HepG2 (cell line): ENCODE data around the gene TRPC4AP. TPM values are rescaled to one million over a fixed set of nuclear protein-coding genes. Genes with fewer than 3 reads are reported as not detected.
A peak's percentile ranks its signal among the peaks of the same experiment; 100 is the strongest.

Experiments used
- ATAC-seq: fragments of 200-7000 bp; cut with Tn5 transposase; 3 replicates; pipeline ENCODE4 v1.9.1; 2020; ENCODE audit warnings: mild to moderate bottlenecking, moderate library complexity
- BruUV-seq: library from RNA; stranded (reverse); fragments of 400-500 nt; replicated peaks from 2 replicates; lab custom pipeline; 2021; lab: Mats Ljungman, UMichigan
- CTCF ChIA-PET: fragments of 300-600 bp; formaldehyde crosslinking; extraction: SDS; loops from one replicate; lab custom pipeline; 2021; ENCODE audit warnings: low total read pairs, inconsistent platforms, low intra/inter-chr PET ratio; lab: Yijun Ruan, JAX
- POLR2A ChIA-PET: fragments of 350-600 bp; sonication (Branson Sonifier 250); formaldehyde crosslinking; loops from one replicate; lab custom pipeline; 2020; ENCODE audit warnings: antibody characterized with exemption, inconsistent platforms; lab: Yijun Ruan, JAX
- DNase-seq: peaks from one replicate; pipeline ENCODE4 v3.0.0-alpha.2; 2015; ENCODE audit warnings: low spot score
- FAIRE-seq: peaks from 3 replicates; lab custom pipeline; 2011; peaks lifted over from hg19 to GRCh38; lab: Jason Lieb, UNC
- H2AFZ ChIP-seq: one replicate; pipeline ENCODE4 v1.6.1; 2011; ENCODE audit warnings: low read length, inconsistent platforms
- H3K27ac ChIP-seq: fragments of 300-600 bp; 3 replicates; pipeline ENCODE4 v1.8.0; 2011; ENCODE audit warnings: mixed run types, mild to moderate bottlenecking, mixed read lengths, low read length, inconsistent platforms; ENCODE audit not compliant: insufficient read depth; ENCODE audit errors: extremely low read length
- H3K27me3 ChIP-seq, 2 experiments: fragments of 200-600 bp in 1 of 2; 2 replicates in 1 of 2; 3 replicates in 1 of 2; pipeline versions ENCODE4 v1.6.0 to v1.8.0; 2011; ENCODE audit warnings: low read length in 2 of 2, mild to moderate bottlenecking in 2 of 2, moderate library complexity in 2 of 2, inconsistent platforms in 1 of 2; ENCODE audit not compliant: insufficient read depth in 2 of 2, control insufficient read depth in 1 of 2
- H3K36me3 ChIP-seq, 2 experiments: fragments of 200-600 bp in 1 of 2; replicated peaks in 1 of 2; 2 replicates in 1 of 2; 3 replicates in 1 of 2; pipeline versions ENCODE4 v1.5.1 to v1.8.0; 2011; ENCODE audit warnings: low read length in 2 of 2, inconsistent platforms in 1 of 2; ENCODE audit not compliant: insufficient read depth in 2 of 2, control insufficient read depth in 1 of 2
- H3K4me1 ChIP-seq: 2 replicates; pipeline ENCODE4 v1.5.1; 2012; ENCODE audit warnings: low read length, inconsistent platforms; ENCODE audit not compliant: insufficient read depth
- H3K4me2 ChIP-seq: 2 replicates; pipeline ENCODE4 v1.6.0; 2011; ENCODE audit warnings: low read depth, low read length, inconsistent platforms
- H3K4me3 ChIP-seq, 3 experiments: fragments of 200-600 bp in 1 of 3; sonication (generic), shearing (Covaris generic) in 1 of 3; replicated peaks in 1 of 3; 2 replicates each; pipeline ENCODE4 v1.5.1; 2011 to 2016; ENCODE audit warnings: low read length in 3 of 3, inconsistent platforms in 2 of 3, low read depth in 2 of 3, mild to moderate bottlenecking in 2 of 3, control low read depth in 1 of 3, mixed read lengths in 1 of 3; ENCODE audit not compliant: insufficient read depth in 1 of 3
- H3K79me2 ChIP-seq: one replicate; pipeline ENCODE4 v1.6.1; 2011; ENCODE audit warnings: low read length, inconsistent platforms; ENCODE audit not compliant: insufficient read depth
- H3K9ac ChIP-seq: 2 replicates; pipeline ENCODE4 v1.6.0; 2011; ENCODE audit warnings: mild to moderate bottlenecking, low read depth, low read length, inconsistent platforms; ENCODE audit not compliant: insufficient read depth
- H3K9me3 ChIP-seq: 2 replicates; pipeline ENCODE4 v1.5.1; 2012; ENCODE audit warnings: mild to moderate bottlenecking, low read length
- H4K20me1 ChIP-seq: 2 replicates; pipeline ENCODE4 v1.6.0; 2011; ENCODE audit warnings: inconsistent platforms, mild to moderate bottlenecking, low read length, moderate library complexity; ENCODE audit not compliant: insufficient read depth
- MAFF ChIP-seq: IDR thresholded peaks from 2 replicates; pipeline ENCODE4 v1.6.1; 2011; ENCODE audit warnings: low read depth, low read length, improper control_type of control experiment
- MAFK ChIP-seq, 2 experiments: IDR thresholded peaks in 1 of 2; conservative IDR thresholded peaks in 1 of 2; 2 replicates each; pipeline ENCODE4 v1.6.1; 2011; ENCODE audit warnings: improper control_type of control experiment in 2 of 2, low read length in 2 of 2
- NR2F6 ChIP-seq, 2 experiments: IDR thresholded peaks; 2 replicates each; pipeline ENCODE4 v1.6.1; 2016; ENCODE audit warnings: antibody characterized with exemption in 1 of 2, mild to moderate bottlenecking in 1 of 2
- YEATS2 ChIP-seq: sonication (generic); formaldehyde crosslinking; IDR thresholded peaks from 2 replicates; pipeline ENCODE4 v1.4.0; 2020; ENCODE audit warnings: missing genetic modification reagents, borderline replicate concordance
- ZNF121 ChIP-seq: sonication (generic); formaldehyde crosslinking; IDR thresholded peaks from 2 replicates; pipeline ENCODE4 v1.5.0; 2020; ENCODE audit warnings: mild to moderate bottlenecking, missing genetic modification reagents
- ZNF230 ChIP-seq: sonication (generic); formaldehyde crosslinking; IDR thresholded peaks from 2 replicates; pipeline ENCODE4 v1.4.0; 2020; ENCODE audit warnings: mild to moderate bottlenecking, missing genetic modification reagents
- ZNF264 ChIP-seq: sonication (generic); formaldehyde crosslinking; IDR thresholded peaks from 2 replicates; pipeline ENCODE4 v1.4.0; 2020; ENCODE audit warnings: missing genetic modification reagents
- ZNF350 ChIP-seq: sonication (generic); formaldehyde crosslinking; IDR thresholded peaks from 2 replicates; pipeline ENCODE4 v1.4.0; 2020; ENCODE audit warnings: mild to moderate bottlenecking, low read depth, missing genetic modification reagents, borderline replicate concordance
- ZNF501 ChIP-seq: sonication (generic); formaldehyde crosslinking; IDR thresholded peaks from 2 replicates; pipeline ENCODE4 v1.5.1; 2020; ENCODE audit warnings: mild to moderate bottlenecking, moderate library complexity, missing genetic modification reagents
- WGBS: methylation state at CpG from one replicate; pipeline ENCODE4 v1.1.6; 2017; ENCODE audit warnings: low lambda C conversion rate; 5-methylcytosine and 5-hydroxymethylcytosine counted together
- in situ Hi-C: cut with HindIII; loops from 2 replicates; pipeline ENCODE4 v1.10.0; 2017; ENCODE audit warnings: low pct_unique_long_range_greater_than_20kb; ENCODE audit not compliant: extremely low pct_ligation_motif_present
- intact Hi-C: fragments of 100-400 bp; cut with micrococcal nuclease; formaldehyde crosslinking; loops from one replicate; pipeline ENCODE4 v1.10.0; 2022; ENCODE audit not compliant: unreplicated experiment
- polyA plus RNA-seq, 8 experiments: library from polyadenylated mRNA; depleted of rRNA in 3 of 8; stranded (reverse) in 7 of 8; unstranded in 1 of 8; fragments of >200 nt; fragmentation: Illumina TruSeq in 4 of 8; extraction: Trizol in 4 of 8; gene quantifications; 2 replicates each; pipeline versions ENCODE4 v1.2.1 to v1.2.3, GENCODE V29; 2011 to 2016; ENCODE audit warnings: low read depth in 4 of 8, missing spikeins in 1 of 8, mixed read lengths in 1 of 8; ENCODE audit not compliant: insufficient read depth in 1 of 8
- total RNA-seq, 5 experiments: library from RNA; depleted of rRNA; stranded (reverse); fragments of >200 nt; fragmentation: Illumina TruSeq; extraction: Trizol; gene quantifications; 2 replicates each; pipeline ENCODE4 v1.2.3, GENCODE V29; 2016; ENCODE audit warnings: low read depth in 1 of 5

The TRPC4AP gene
- total and polyA plus RNA-seq, 2 of the 13 experiments (the other 11 are each of a cell fraction or from before 2014, with no cell fraction given), result 136 to 137 TPM

DNA sequence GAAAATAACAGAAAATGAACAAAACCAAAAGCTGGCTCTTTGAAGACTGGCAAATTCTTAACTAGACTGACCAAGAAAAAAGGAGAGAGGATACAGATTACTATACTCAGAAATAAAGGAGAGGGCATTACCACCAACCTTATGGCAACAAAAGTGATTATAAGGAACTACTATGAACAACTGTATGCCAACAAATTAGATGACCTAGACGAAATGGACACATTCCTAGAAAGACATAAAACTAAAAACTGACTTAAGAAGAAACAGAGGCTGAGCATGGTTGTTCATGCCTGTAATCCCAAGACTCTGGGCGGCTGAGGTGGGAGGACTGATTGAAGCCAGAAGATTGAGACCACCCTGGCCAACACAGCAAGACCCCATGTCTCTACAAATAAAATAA lies 33.5 kb downstream of the TRPC4AP start:
- no peak overlapping the region for H3K9ac ChIP-seq
- intact Hi-C loops (no loop called here), in situ Hi-C loops (no loop called here)
- peaks cover 31% of the 10 kb centered on the region; the same call in 1 of the 2 replicates for H4K20me1 ChIP-seq
- H3K4me3 ChIP-seq, result no peak overlapping the region
- peaks cover 65% of the 10 kb centered on the region for H3K79me2 ChIP-seq
- no peaks in the 10 kb centered on the region for H3K9me3 ChIP-seq
- H2AFZ ChIP-seq, result no peak overlapping the region
- WGBS, result 100% methylated on average over 2 of the region's 2 CpGs
- CTCF ChIA-PET, result no interaction called here
- H3K4me1 ChIP-seq, result no peaks in the 10 kb centered on the region
- no TSS peak for BruUV-seq
- H3K4me2 ChIP-seq, result no peak overlapping the region
- no peak for DNase-seq
- no peak overlapping the region for H3K27ac ChIP-seq
- H3K27me3 ChIP-seq, result no peaks in the 10 kb centered on the region
- no peak for FAIRE-seq
- TF ChIP-seq YEATS2 (CRISPR knock-in tag) (no peak), ZNF264 (CRISPR knock-in tag) (no peak), MAFK (conservative IDR thresholded peaks at IDR 0.05 in 1 of 2, IDR thresholded peaks at IDR 0.05 in 1 of 2; ENCODE audit: low read length in 2 of 2) (peak; percentile 61 to 63), MAFF (0 out of 2 replicates have a peak, but pooled peaks have one; percentile 48), ZNF121 (peak; percentile 74), ZNF350 (CRISPR knock-in tag) (no peak), ZNF501 (no peak), NR2F6 (IDR thresholded peaks at IDR 0.05) (no peak), NR2F6 (CRISPR knock-in tag; IDR thresholded peaks at IDR 0.05) (no peak), ZNF230 (CRISPR knock-in tag) (no peak)
- TF ChIP-seq, all 625 proteins: peak for 3
- POLR2A ChIA-PET, result no interaction called here
- peaks cover 15 to 53% of the 10 kb centered on the region in 2 experiments for H3K36me3 ChIP-seq
- no peak for ATAC-seq
